Measurements from ENCODE around the gene KCNJ16.
"Not testable (repeated sequence)": the region's sequence is repeated elsewhere in the genome, so short reads cannot be mapped to it uniquely, and the experiment has no call there.

KCNJ16 gene

GRCh38 chr17:70037498-70037897, 37.5 kb upstream of the KCNJ16 start:
- no peak for TF ChIP-seq CTCF (IDR thresholded peaks at IDR 0.05; ENCODE audit: low read depth, low read length, missing control alignments)
- no peak overlapping the region for H3K4me3 ChIP-seq (ENCODE audit: low read depth, low read length)
- no peak for DNase-seq (ENCODE audit: low read depth)

- no peak for DNase-seq (ENCODE audit: low read depth)
- H3K4me3 ChIP-seq (ENCODE audit: low read depth, low read length), result no peak overlapping the region
- no peak for TF ChIP-seq CTCF (IDR thresholded peaks at IDR 0.05; ENCODE audit: low read depth, low read length, missing control alignments)
Measured at GRCh38 chr17:70040336-70040735, 34.7 kb upstream of the KCNJ16 start.

- no peak overlapping the region for H3K4me3 ChIP-seq (ENCODE audit: low read depth, low read length)
- no peak for TF ChIP-seq CTCF (IDR thresholded peaks at IDR 0.05; ENCODE audit: low read depth, low read length, missing control alignments)
- DNase-seq (ENCODE audit: low read depth), result no peak
Measured at GRCh38 chr17:70041061-70041460, 34.0 kb upstream of the KCNJ16 start.

- H3K4me3 ChIP-seq (ENCODE audit: low read depth, low read length), result no peak overlapping the region
- no peak for DNase-seq (ENCODE audit: low read depth)
- no peak for TF ChIP-seq CTCF (IDR thresholded peaks at IDR 0.05; ENCODE audit: low read depth, low read length, missing control alignments)
Measured at GRCh38 chr17:70041540-70041939, 33.5 kb upstream of the KCNJ16 start.

GRCh38 chr17:70045780-70046179, 29.2 kb upstream of the KCNJ16 start:
- H3K4me3 ChIP-seq (ENCODE audit: low read depth, low read length); DNase-seq (ENCODE audit: low read depth): not testable (repeated sequence)

GRCh38 chr17:70047619-70048419, 27.2 kb upstream of the KCNJ16 start:
- H3K4me3 ChIP-seq (ENCODE audit: low read depth, low read length), result no peak overlapping the region
- TF ChIP-seq CTCF (IDR thresholded peaks at IDR 0.05; ENCODE audit: low read depth, low read length, missing control alignments), result no peak
- DNase-seq (ENCODE audit: low read depth), result no peak

GRCh38 chr17:70049801-70050591, 25.0 kb upstream of the KCNJ16 start:
- no peak overlapping the region for H3K4me3 ChIP-seq (ENCODE audit: low read depth, low read length)
- no peak for TF ChIP-seq CTCF (IDR thresholded peaks at IDR 0.05; ENCODE audit: low read depth, low read length, missing control alignments)
- DNase-seq (ENCODE audit: low read depth), result no peak
